Measurements from ENCODE around the gene MTF2.

The MTF2 gene

DNA sequence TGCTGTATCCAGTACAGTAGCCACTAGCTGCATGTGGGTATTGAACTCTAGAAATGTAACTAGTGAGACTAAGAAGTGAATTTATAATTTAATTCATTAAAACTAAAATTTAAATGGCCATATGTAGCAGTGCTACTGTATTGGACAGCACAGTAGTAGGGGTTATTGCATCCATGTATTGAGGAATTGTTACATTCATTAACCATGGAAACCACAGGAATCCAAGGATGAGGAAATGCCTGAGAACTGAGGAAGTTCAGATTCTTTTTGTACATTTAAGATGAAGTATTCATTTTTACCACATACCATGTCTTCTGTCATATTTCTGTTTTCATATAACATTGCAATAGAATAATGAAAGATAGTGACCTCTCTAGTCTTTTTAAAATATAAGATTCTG, 2.6 kb downstream of the MTF2 start:
- Histone ChIP-seq H3K4me1 (ENCODE audit: control insufficient read depth in 2 of 2, insufficient read depth in 2 of 2, low read length in 2 of 2) (peaks cover 9 to 15% of the 10 kb centered on the region in 2 donors), H3K36me3 (ENCODE audit: control insufficient read depth in 2 of 2, insufficient read depth in 2 of 2, low read length in 2 of 2) (peaks cover 0 to 4% of the 10 kb centered on the region in 2 donors), H3K9ac (ENCODE audit: low read depth in 1 of 2, low read length in 2 of 2) (no peak overlapping the region), H3K27me3 (ENCODE audit: control insufficient read depth in 2 of 2, insufficient read depth in 2 of 2, low read length in 2 of 2) (no peaks in the 10 kb centered on the region), H3K27ac (ENCODE audit: low read depth in 2 of 2, low read length in 2 of 2) (no peak overlapping the region), H3K4me3 (ENCODE audit: low read length in 2 of 2) (peak overlapping the region in 1 of 2 donors; percentile 92), H3K9me3 (ENCODE audit: control insufficient read depth in 2 of 2, low read length in 2 of 2) (no peaks in the 10 kb centered on the region)

DNA sequence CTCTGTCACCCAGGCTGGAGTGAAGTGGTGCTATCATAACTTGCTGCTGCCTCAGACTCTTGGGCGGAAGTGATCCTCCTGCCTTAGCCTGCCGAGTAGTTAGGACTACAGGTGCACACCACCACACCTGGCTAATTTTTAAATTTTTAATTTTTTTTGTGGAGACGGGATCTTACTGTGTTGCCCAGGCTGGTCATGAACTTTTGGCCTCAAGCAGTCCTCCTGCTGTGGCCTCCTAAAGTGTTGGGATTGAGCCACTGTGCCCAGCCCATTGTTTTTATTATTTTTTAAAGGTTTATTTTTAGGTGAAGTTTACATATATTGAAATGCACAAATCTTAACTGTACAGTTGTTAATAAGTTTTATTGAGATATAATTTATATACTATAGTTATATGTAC, 3.2 kb downstream of the MTF2 start:
- Histone ChIP-seq H3K9me3 (ENCODE audit: control insufficient read depth in 2 of 2, low read length in 2 of 2) (no peaks in the 10 kb centered on the region), H3K9ac (ENCODE audit: low read depth in 1 of 2, low read length in 2 of 2) (no peak overlapping the region), H3K27me3 (ENCODE audit: control insufficient read depth in 2 of 2, insufficient read depth in 2 of 2, low read length in 2 of 2) (no peaks in the 10 kb centered on the region), H3K4me1 (ENCODE audit: control insufficient read depth in 2 of 2, insufficient read depth in 2 of 2, low read length in 2 of 2) (peaks cover 9 to 15% of the 10 kb centered on the region in 2 donors), H3K27ac (ENCODE audit: low read depth in 2 of 2, low read length in 2 of 2) (no peak overlapping the region), H3K4me3 (ENCODE audit: low read length in 2 of 2) (no peak overlapping the region), H3K36me3 (ENCODE audit: control insufficient read depth in 2 of 2, insufficient read depth in 2 of 2, low read length in 2 of 2) (peaks cover 0 to 4% of the 10 kb centered on the region in 2 donors)

GRCh38 chr1:93083979-93084378, 4.9 kb downstream of the MTF2 start:
- H3K4me1 ChIP-seq (ENCODE audit: control insufficient read depth in 2 of 2, insufficient read depth in 2 of 2, low read length in 2 of 2) = peaks cover 4 to 11% of the 10 kb centered on the region in 2 donors
- H3K4me3 ChIP-seq (ENCODE audit: low read length in 2 of 2) = no peak overlapping the region
- peaks cover 0 to 4% of the 10 kb centered on the region in 2 donors for H3K36me3 ChIP-seq (ENCODE audit: control insufficient read depth in 2 of 2, insufficient read depth in 2 of 2, low read length in 2 of 2)
- no peaks in the 10 kb centered on the region for H3K27me3 ChIP-seq (ENCODE audit: control insufficient read depth in 2 of 2, insufficient read depth in 2 of 2, low read length in 2 of 2)
- H3K9ac ChIP-seq (ENCODE audit: low read depth in 1 of 2, low read length in 2 of 2) = no peak overlapping the region
- no peak overlapping the region for H3K27ac ChIP-seq (ENCODE audit: low read depth in 2 of 2, low read length in 2 of 2)
- no peaks in the 10 kb centered on the region for H3K9me3 ChIP-seq (ENCODE audit: control insufficient read depth in 2 of 2, low read length in 2 of 2)

GRCh38 chr1:93087532-93087931, 8.4 kb downstream of the MTF2 start:
- Histone ChIP-seq H3K9me3 (ENCODE audit: control insufficient read depth in 2 of 2, low read length in 2 of 2) (no peaks in the 10 kb centered on the region), H3K4me1 (ENCODE audit: control insufficient read depth in 2 of 2, insufficient read depth in 2 of 2, low read length in 2 of 2) (no peaks in the 10 kb centered on the region), H3K36me3 (ENCODE audit: control insufficient read depth in 2 of 2, insufficient read depth in 2 of 2, low read length in 2 of 2) (peaks cover 0 to 4% of the 10 kb centered on the region in 2 donors), H3K27me3 (ENCODE audit: control insufficient read depth in 2 of 2, insufficient read depth in 2 of 2, low read length in 2 of 2) (no peaks in the 10 kb centered on the region), H3K27ac (ENCODE audit: low read depth in 2 of 2, low read length in 2 of 2) (no peak overlapping the region), H3K9ac (ENCODE audit: low read depth in 1 of 2, low read length in 2 of 2) (no peak overlapping the region), H3K4me3 (ENCODE audit: low read length in 2 of 2) (no peak overlapping the region)

DNA sequence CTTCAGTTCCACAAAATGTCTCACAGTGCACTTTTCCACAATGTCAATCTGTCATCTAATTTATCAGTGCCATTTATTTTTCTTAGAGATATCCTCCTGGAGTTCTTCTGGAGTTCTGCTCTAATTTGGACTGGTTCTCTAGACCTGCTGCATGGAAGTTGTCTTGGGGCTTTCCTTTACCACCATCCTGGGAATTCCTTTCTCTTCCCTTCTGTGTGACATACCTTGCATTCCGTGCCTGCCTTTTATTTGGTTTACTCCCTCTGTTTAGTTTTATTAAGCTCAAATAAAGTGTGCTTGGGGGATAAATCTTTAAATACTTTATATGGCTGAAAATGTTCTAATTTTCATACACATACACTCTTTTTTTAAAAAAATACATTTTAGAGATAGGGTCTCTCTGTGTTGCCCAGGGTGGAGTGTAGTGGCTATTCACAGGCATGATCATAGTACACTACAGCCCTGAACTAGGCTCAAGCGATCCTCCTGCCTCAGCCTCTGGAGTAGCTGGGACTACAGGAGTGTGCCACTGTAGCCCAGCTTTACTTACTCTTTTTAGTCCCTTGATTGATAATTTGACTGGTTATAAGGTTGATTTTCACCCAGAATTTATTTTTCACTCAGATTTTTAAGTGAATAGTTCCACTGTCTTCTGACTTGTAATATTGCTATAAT, 14.4 kb downstream of the MTF2 start:
- Histone ChIP-seq H3K27ac (ENCODE audit: low read depth in 2 of 2, low read length in 2 of 2) (no peak overlapping the region), H3K9me3 (ENCODE audit: control insufficient read depth in 2 of 2, low read length in 2 of 2) (no peaks in the 10 kb centered on the region), H3K27me3 (ENCODE audit: control insufficient read depth in 2 of 2, insufficient read depth in 2 of 2, low read length in 2 of 2) (no peaks in the 10 kb centered on the region), H3K36me3 (ENCODE audit: control insufficient read depth in 2 of 2, insufficient read depth in 2 of 2, low read length in 2 of 2) (no peaks in the 10 kb centered on the region), H3K4me1 (ENCODE audit: control insufficient read depth in 2 of 2, insufficient read depth in 2 of 2, low read length in 2 of 2) (no peaks in the 10 kb centered on the region), H3K9ac (ENCODE audit: low read depth in 1 of 2, low read length in 2 of 2) (no peak overlapping the region), H3K4me3 (ENCODE audit: low read length in 2 of 2) (no peak overlapping the region)

DNA sequence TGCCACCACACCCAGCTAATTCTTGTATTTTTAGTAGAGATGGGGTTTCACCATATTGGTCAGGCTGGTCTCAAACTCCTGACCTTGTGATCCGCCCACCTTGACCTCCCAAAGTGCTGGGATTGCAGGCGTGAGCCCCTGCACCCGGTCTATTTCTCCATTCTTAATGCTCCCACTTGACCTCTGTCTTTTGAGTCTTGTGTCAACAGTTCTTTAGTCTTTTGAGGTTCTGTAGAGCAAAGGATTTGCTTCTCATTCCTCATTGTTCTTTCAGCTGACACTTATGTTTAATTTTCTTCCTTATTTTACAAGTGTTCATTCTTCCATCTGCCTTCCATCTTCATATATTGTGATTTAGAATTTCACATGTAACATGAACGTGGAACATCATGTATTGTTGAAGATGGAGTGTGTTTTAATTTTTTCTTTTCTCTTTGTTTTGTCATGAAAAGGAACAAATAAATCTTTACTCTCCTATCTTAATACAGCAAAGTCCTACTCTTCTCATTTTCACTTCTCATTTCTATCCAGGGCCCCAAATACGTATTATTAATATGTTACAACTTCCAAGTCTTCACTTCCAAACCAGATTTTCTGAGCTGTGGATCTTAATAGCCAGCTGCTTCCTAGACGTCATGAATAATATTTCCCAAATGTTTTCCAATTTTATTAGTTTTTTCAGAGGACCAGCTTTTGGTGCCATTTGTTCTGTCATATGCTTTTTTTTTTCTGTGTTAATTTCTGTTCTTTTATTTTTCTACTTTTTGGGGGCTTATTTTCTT, 16.9 kb downstream of the MTF2 start:
- Histone ChIP-seq H3K4me3 (ENCODE audit: low read length in 2 of 2) (no peak overlapping the region), H3K9ac (ENCODE audit: low read depth in 1 of 2, low read length in 2 of 2) (no peak overlapping the region), H3K4me1 (ENCODE audit: control insufficient read depth in 2 of 2, insufficient read depth in 2 of 2, low read length in 2 of 2) (no peaks in the 10 kb centered on the region), H3K27ac (ENCODE audit: low read depth in 2 of 2, low read length in 2 of 2) (no peak overlapping the region), H3K36me3 (ENCODE audit: control insufficient read depth in 2 of 2, insufficient read depth in 2 of 2, low read length in 2 of 2) (no peaks in the 10 kb centered on the region), H3K9me3 (ENCODE audit: control insufficient read depth in 2 of 2, low read length in 2 of 2) (no peaks in the 10 kb centered on the region), H3K27me3 (ENCODE audit: control insufficient read depth in 2 of 2, insufficient read depth in 2 of 2, low read length in 2 of 2) (no peaks in the 10 kb centered on the region)

DNA sequence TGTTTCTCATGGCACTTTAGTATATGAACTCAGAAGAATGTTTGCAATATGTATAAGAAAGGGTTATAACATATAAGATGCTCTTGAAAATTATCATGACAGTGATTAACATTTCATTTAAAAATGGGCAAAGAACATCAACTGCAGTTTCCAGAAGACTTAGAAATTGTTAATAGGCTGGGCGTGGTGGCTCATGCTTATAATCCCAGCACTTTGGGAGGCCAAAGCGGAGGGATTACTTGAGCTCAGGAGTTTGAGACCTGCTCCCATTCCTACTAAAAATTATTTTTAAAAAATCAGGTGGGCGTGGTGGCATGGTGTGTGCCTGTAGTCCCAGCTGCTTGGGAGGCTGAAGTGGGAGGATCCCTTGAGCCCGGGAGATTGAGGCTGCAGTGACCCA, 23.1 kb downstream of the MTF2 start:
- no peak overlapping the region for H3K9ac ChIP-seq (ENCODE audit: low read depth in 1 of 2, low read length in 2 of 2)
- no peaks in the 10 kb centered on the region for H3K9me3 ChIP-seq (ENCODE audit: control insufficient read depth in 2 of 2, low read length in 2 of 2)
- peaks cover 0 to 5% of the 10 kb centered on the region in 2 donors for H3K36me3 ChIP-seq (ENCODE audit: control insufficient read depth in 2 of 2, insufficient read depth in 2 of 2, low read length in 2 of 2)
- no peak overlapping the region for H3K27ac ChIP-seq (ENCODE audit: low read depth in 2 of 2, low read length in 2 of 2)
- no peak overlapping the region for H3K4me3 ChIP-seq (ENCODE audit: low read length in 2 of 2)
- no peaks in the 10 kb centered on the region for H3K4me1 ChIP-seq (ENCODE audit: control insufficient read depth in 2 of 2, insufficient read depth in 2 of 2, low read length in 2 of 2)
- H3K27me3 ChIP-seq (ENCODE audit: control insufficient read depth in 2 of 2, insufficient read depth in 2 of 2, low read length in 2 of 2) = no peaks in the 10 kb centered on the region

DNA sequence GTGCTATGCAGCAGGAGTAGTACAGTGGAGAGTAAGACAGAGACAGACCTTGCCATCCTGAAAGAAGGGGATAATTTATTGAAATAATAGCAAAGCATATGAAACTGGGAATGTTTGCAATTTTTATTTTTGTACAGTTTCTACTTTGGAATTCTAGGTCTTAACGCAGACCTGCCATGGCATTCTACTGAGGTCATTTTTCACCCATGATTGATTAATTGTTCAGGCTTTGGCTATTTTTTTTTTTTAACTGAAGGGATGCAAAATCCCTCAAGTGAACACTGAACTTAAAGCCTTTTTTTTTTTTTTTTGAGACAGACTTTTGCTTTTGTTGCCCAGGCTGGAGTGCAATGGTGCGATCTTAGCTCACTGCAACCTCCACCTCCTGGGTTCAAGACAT, 27.1 kb downstream of the MTF2 start:
- H3K4me1 ChIP-seq (ENCODE audit: control insufficient read depth in 2 of 2, insufficient read depth in 2 of 2, low read length in 2 of 2) = peaks cover 0 to 3% of the 10 kb centered on the region in 2 donors
- H3K36me3 ChIP-seq (ENCODE audit: control insufficient read depth in 2 of 2, insufficient read depth in 2 of 2, low read length in 2 of 2) = peaks cover 0 to 5% of the 10 kb centered on the region in 2 donors
- H3K27ac ChIP-seq (ENCODE audit: low read depth in 2 of 2, low read length in 2 of 2) = no peak overlapping the region
- no peaks in the 10 kb centered on the region for H3K9me3 ChIP-seq (ENCODE audit: control insufficient read depth in 2 of 2, low read length in 2 of 2)
- H3K9ac ChIP-seq (ENCODE audit: low read depth in 1 of 2, low read length in 2 of 2) = no peak overlapping the region
- H3K4me3 ChIP-seq (ENCODE audit: low read length in 2 of 2) = no peak overlapping the region
- H3K27me3 ChIP-seq (ENCODE audit: control insufficient read depth in 2 of 2, insufficient read depth in 2 of 2, low read length in 2 of 2) = no peaks in the 10 kb centered on the region

- H3K27ac ChIP-seq (ENCODE audit: low read depth in 2 of 2, low read length in 2 of 2) = no peak overlapping the region
- no peak overlapping the region for H3K9ac ChIP-seq (ENCODE audit: low read depth in 1 of 2, low read length in 2 of 2)
- H3K4me3 ChIP-seq (ENCODE audit: low read length in 2 of 2) = no peak overlapping the region
- H3K9me3 ChIP-seq (ENCODE audit: control insufficient read depth in 2 of 2, low read length in 2 of 2) = no peaks in the 10 kb centered on the region
- H3K4me1 ChIP-seq (ENCODE audit: control insufficient read depth in 2 of 2, insufficient read depth in 2 of 2, low read length in 2 of 2) = peaks cover 0 to 3% of the 10 kb centered on the region in 2 donors
- peaks cover 0 to 5% of the 10 kb centered on the region in 2 donors for H3K36me3 ChIP-seq (ENCODE audit: control insufficient read depth in 2 of 2, insufficient read depth in 2 of 2, low read length in 2 of 2)
- H3K27me3 ChIP-seq (ENCODE audit: control insufficient read depth in 2 of 2, insufficient read depth in 2 of 2, low read length in 2 of 2) = no peaks in the 10 kb centered on the region
Measured at GRCh38 chr1:93107395-93107794, 28.3 kb downstream of the MTF2 start.

DNA sequence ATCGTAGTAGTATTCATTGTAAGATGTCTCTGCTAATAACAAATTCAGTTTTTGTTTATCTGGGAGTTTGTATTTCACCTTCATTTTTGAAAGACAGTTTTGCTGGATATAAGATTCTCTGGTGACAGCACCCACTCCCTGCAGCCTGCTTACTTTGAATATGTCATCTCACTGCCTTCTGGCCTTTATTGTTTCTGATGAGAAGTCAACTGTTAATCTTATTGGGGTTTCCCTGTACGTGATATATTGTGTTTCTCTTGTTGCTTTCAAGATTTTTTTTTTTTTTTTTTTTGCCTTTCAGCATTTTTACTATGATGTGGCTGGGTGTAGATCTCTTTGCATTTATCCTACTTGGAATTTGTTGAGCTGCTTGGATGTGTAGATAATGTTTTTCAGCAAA, 29.3 kb downstream of the MTF2 start:
- no peak overlapping the region for H3K27ac ChIP-seq (ENCODE audit: low read depth in 2 of 2, low read length in 2 of 2)

More for the DNA sequence above, 29.3 kb downstream of the MTF2 start:
- Histone ChIP-seq H3K4me3 (ENCODE audit: low read length in 2 of 2) (no peak overlapping the region), H3K9ac (ENCODE audit: low read depth in 1 of 2, low read length in 2 of 2) (no peak overlapping the region), H3K4me1 (ENCODE audit: control insufficient read depth in 2 of 2, insufficient read depth in 2 of 2, low read length in 2 of 2) (peaks cover 0 to 3% of the 10 kb centered on the region in 2 donors), H3K36me3 (ENCODE audit: control insufficient read depth in 2 of 2, insufficient read depth in 2 of 2, low read length in 2 of 2) (peaks cover 0 to 5% of the 10 kb centered on the region in 2 donors), H3K9me3 (ENCODE audit: control insufficient read depth in 2 of 2, low read length in 2 of 2) (no peaks in the 10 kb centered on the region), H3K27me3 (ENCODE audit: control insufficient read depth in 2 of 2, insufficient read depth in 2 of 2, low read length in 2 of 2) (no peaks in the 10 kb centered on the region)

All from mucosa of rectum (tissue), 2 donors.